Measurements from ENCODE around the gene OR2T5.

DNA sequence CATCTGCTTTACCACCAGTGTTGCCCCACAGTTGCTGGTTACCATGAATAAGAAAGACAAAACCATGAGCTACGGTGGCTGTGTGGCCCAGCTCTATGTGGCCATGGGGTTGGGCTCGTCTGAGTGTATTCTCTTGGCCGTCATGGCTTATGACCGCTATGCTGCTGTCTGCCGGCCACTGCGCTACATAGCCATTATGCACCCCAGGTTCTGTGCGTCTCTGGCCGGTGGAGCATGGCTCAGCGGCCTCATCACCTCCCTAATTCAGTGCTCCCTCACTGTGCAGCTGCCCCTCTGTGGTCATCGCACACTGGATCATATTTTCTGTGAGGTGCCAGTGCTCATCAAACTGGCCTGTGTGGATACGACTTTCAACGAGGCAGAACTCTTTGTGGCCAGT is 33.5 kb downstream of the OR2T5 start:
- TF ChIP-seq CTCF (IDR thresholded peaks at IDR 0.05) (no peak), ZFX (IDR thresholded peaks at IDR 0.05; ENCODE audit: borderline replicate concordance) (no peak)
